ENCODE measurements around the gene KRTAP5-7. TPM values are rescaled to one million over a fixed set of nuclear protein-coding genes. Genes with fewer than 3 reads are reported as not detected.
A peak's percentile ranks its signal among the peaks of the same experiment; 100 is the strongest.
"Not testable (repeated sequence)": the region's sequence is repeated elsewhere in the genome, so short reads cannot be mapped to it uniquely, and the experiment has no call there.

The KRTAP5-7 gene
- total and polyA plus RNA-seq, 5 experiments from 2014 or later, result 0.55 TPM; not detected in 4

GRCh38 chr11:71572811-71573210, 45.7 kb downstream of the KRTAP5-7 start:
- POLR2A ChIA-PET, result no interaction called here
- no peak for ATAC-seq
- Mint-ChIP-seq H3K27ac (no peak overlapping the region), H3K27me3 (peaks cover 6 to 13% (median 8%) of the 10 kb centered on the region in 5 donors), H3K4me1 (no peaks in the 10 kb centered on the region), H3K9me3 (no peaks in the 10 kb centered on the region), H3K36me3 (no peaks in the 10 kb centered on the region), H3K4me3 (no peak overlapping the region)
- no peak for DNase-seq

- Mint-ChIP-seq H3K4me1 (no peaks in the 10 kb centered on the region), H3K4me3 (no peak overlapping the region), H3K27me3 (peaks cover 6 to 15% (median 9%) of the 10 kb centered on the region in 5 donors), H3K9me3 (no peaks in the 10 kb centered on the region), H3K36me3 (no peaks in the 10 kb centered on the region), H3K27ac (no peak overlapping the region)
- POLR2A ChIA-PET, result no interaction called here
- no peak for DNase-seq
- ATAC-seq, result no peak
Measured at GRCh38 chr11:71574418-71574817, 47.4 kb downstream of the KRTAP5-7 start.

DNA sequence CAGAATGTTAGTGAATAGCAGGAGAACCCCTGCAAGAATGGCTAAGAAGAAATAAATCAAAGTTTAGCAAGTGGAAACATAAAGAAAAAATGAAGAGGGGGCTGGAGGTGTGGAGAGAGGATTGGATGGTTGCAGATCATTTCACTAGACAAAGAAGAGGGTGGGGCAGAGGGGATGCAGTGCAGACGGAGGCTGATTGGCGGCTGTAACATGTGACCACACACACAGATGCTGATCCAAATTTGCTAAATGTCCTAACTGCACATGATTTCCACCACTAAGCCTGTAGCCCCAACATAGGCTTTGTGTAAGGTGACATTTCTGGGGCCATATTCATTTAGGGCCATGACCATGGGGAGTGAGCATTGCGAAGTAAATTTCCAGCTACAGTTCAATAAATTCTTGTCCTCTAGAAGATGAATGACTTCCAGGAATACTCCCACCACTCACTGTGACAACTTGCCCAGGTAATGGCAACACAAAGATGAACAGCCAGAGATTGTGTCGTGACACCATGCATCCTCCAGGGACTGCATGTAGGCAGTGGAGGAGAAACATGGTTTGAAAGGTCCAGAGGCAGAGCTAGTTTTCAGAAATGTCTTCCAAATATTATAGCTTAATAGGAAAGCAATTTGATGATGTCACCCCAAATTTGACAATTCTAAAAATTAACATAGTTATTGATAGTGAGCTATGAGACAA, 48.8 kb downstream of the KRTAP5-7 start:
- Mint-ChIP-seq H3K27ac (peak overlapping the region in 1 of 10 donors; percentile 17), H3K4me3 (no peak overlapping the region), H3K27me3 (peaks cover under 1 to 20% (median 7%) of the 10 kb centered on the region in 5 donors), H3K36me3 (no peaks in the 10 kb centered on the region), H3K9me3 (no peaks in the 10 kb centered on the region), H3K4me1 (peaks cover 0 to 3% (median 2%) of the 10 kb centered on the region in 4 donors)
- POLR2A ChIA-PET, result no interaction called here
- DNase-seq (no peak), ATAC-seq (no peak)

DNA sequence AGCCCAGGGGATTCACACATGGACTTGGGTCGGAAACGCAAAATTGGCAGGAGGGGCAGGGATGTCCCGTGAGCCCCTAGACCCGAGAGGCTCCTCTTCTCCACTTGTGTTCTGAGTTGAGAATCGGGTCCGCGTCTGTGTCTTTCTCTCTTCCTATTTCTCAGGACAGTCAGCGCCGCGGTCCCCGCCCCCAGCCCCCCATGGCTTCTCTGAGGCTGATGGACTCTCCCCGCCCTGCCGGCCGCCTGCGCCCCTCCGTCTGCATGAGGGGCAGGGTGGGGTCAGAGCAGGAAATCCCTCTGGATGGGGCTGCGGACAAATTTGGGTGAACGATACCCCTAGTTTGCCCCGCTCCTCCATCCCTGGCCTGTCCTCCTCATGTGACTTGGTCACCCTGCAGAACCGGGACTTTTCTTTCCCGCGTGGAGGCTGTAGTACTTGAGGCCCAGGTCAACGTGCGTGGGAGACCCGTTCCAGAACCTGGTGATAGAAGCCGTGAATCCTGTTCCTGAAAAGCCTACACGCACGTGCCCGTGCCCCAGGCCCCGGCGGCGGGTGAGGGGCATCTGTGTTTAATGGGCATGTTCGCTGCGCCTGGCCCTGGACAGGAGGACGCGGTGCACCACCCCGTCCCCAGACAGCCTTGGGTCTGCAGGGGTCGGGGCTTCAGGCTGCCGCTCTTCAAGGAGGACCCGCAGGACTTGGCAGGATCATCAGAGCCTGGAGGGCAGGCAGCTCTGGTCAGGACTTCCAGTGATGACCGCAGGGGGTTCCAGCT, 49.8 kb downstream of the KRTAP5-7 start:
- H3K4me3 Mint-ChIP-seq, DNase-seq, H3K27ac Mint-ChIP-seq, ATAC-seq, H3K4me1 Mint-ChIP-seq, POLR2A ChIA-PET, H3K36me3 Mint-ChIP-seq, H3K9me3 Mint-ChIP-seq: not testable (repeated sequence)
- H3K27me3 Mint-ChIP-seq, result peaks cover 9 to 22% (median 13%) of the 10 kb centered on the region in 5 donors

DNA sequence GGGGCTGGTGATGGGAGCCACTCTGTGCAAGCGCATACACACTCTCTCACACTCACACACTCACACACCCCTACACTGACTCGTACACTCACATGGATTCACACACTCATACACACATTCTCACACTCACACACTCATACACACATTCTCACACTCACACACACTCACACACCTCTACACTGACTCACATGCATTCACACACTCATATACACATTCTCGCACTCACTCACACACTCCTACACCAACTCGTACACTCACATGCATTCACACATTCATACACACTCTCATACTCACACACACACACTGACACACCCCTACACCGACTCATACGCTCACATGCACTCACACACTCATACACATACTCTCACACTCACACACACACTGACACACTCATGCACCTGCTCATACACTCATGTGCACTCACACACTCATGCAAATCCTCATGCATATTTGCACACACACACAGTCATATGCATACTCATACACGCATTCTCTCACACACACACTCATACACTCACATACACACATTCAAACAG, 50.5 kb downstream of the KRTAP5-7 start:
- no peak for ATAC-seq

More for the DNA sequence above, 50.5 kb downstream of the KRTAP5-7 start:
- POLR2A ChIA-PET, result no interaction called here
- Mint-ChIP-seq H3K4me1 (peaks cover 0 to 3% (median 3%) of the 10 kb centered on the region in 4 donors), H3K36me3 (no peaks in the 10 kb centered on the region), H3K27ac (no peak overlapping the region), H3K9me3 (no peaks in the 10 kb centered on the region), H3K27me3 (peaks cover 8 to 25% (median 13%) of the 10 kb centered on the region in 5 donors), H3K4me3 (no peak overlapping the region)
- no peak for DNase-seq

Other genes with a start within 250 kb of the KRTAP5-7 start
- gene DHCR7, start 78.9 kb upstream of the KRTAP5-7 start, total RNA-seq, result 10 to 100 TPM; 17.1 to 17.4 TPM
- gene DHCR7, start 78.9 kb upstream of the KRTAP5-7 start, polyA plus RNA-seq, result 10 to 100 TPM; 18.6 to 22.1 (median 18.7) TPM
- 100 to 1,000 TPM; 188 to 197 TPM for gene NADSYN1, start 74.1 kb upstream of the KRTAP5-7 start, total RNA-seq
- gene NADSYN1, start 74.1 kb upstream of the KRTAP5-7 start, polyA plus RNA-seq, result 10 to 100 TPM; 24.0 to 29.1 (median 25.9) TPM
- under 1 TPM in 1 of 2 experiments, not detected in 1; 0.42 TPM for gene KRTAP5-8, start 10.8 kb downstream of the KRTAP5-7 start, total RNA-seq
- gene KRTAP5-8, start 10.8 kb downstream of the KRTAP5-7 start, polyA plus RNA-seq, result not detected
- gene KRTAP5-9, start 21.2 kb downstream of the KRTAP5-7 start, total RNA-seq, result under 1 TPM in 1 of 2 experiments, not detected in 1; 0.31 TPM
- gene KRTAP5-9, start 21.2 kb downstream of the KRTAP5-7 start, polyA plus RNA-seq, result not detected
- gene KRTAP5-10, start 38.3 kb downstream of the KRTAP5-7 start, total RNA-seq, result not detected
- gene KRTAP5-10, start 38.3 kb downstream of the KRTAP5-7 start, polyA plus RNA-seq, result not detected
- gene KRTAP5-11, start 55.6 kb downstream of the KRTAP5-7 start, total RNA-seq, result not detected
- not detected for gene KRTAP5-11, start 55.6 kb downstream of the KRTAP5-7 start, polyA plus RNA-seq

Measured in naive thymus-derived CD8-positive, alpha-beta T cell (primary cell).